ENCODE results near the gene DTNBP1.

GRCh38 chr6:15489261-15489962, 173.4 kb downstream of the DTNBP1 start:
- TF ChIP-seq POU5F1 (IDR thresholded peaks at IDR 0.05; ENCODE audit: low read depth, low read length) (no peak), CTCF (IDR thresholded peaks at IDR 0.05; ENCODE audit: control extremely low read depth in 1 of 3, insufficient read depth in 1 of 3, low read depth in 1 of 3, low read length in 3 of 3) (no peak)
